Stimulated activated CD4-positive, alpha-beta T cell treated with anti-CD3 and anti-CD28 coated beads, Interleukin-4, amount 100 ng/mL, for 48 hours (primary cell): ENCODE data around the gene POU6F2.

Source experiments
- DNase-seq, 2 donors: peaks; one replicate each; pipeline ENCODE4 v3.0.0-alpha.2; 2020; ENCODE audit warnings: low read depth in 2 of 2

The POU6F2 gene

GRCh38 chr7:39504963-39505362, 527.3 kb downstream of the POU6F2 start:
- no peak for DNase-seq

- no peak for DNase-seq
Observed at GRCh38 chr7:39507866-39508551, 530.3 kb downstream of the POU6F2 start.

GRCh38 chr7:39509436-39509835, 531.7 kb downstream of the POU6F2 start:
- DNase-seq: no peak

- DNase-seq: no peak
Observed at GRCh38 chr7:39509912-39510311, 532.2 kb downstream of the POU6F2 start.

GRCh38 chr7:39510864-39511354, 533.2 kb downstream of the POU6F2 start:
- no peak for DNase-seq

GRCh38 chr7:39515534-39516228, 538.0 kb downstream of the POU6F2 start:
- no peak for DNase-seq

- DNase-seq: no peak
Observed at GRCh38 chr7:39516498-39516897, 538.8 kb downstream of the POU6F2 start.

GRCh38 chr7:39517240-39517639, 539.5 kb downstream of the POU6F2 start:
- no peak for DNase-seq
